Measurements from ENCODE around the gene CRYGS.
"Not testable (repeated sequence)": the region's sequence is repeated elsewhere in the genome, so short reads cannot be mapped to it uniquely, and the experiment has no call there.

The CRYGS gene

GRCh38 chr3:186588632-186589031, 44.5 kb upstream of the CRYGS start:
- TF ChIP-seq CTCF (conservative IDR thresholded peaks at IDR 0.05; ENCODE audit: low read depth) = no peak
- POLR2A ChIA-PET (ENCODE audit: low non-redundant PET) = no interaction called here
- peak; percentile 87 for DNase-seq (ENCODE audit: low spot score)
- no peak overlapping the region for H3K27ac ChIP-seq
- CTCF ChIA-PET = interaction anchor here (0.6 to 1.0 kb wide), 2 partner anchors 15 to 30 kb away, joined by 3 to 7 read pairs; no protein-coding TSS in a partner anchor

GRCh38 chr3:186587183-186587582, 43.0 kb upstream of the CRYGS start:
- DNase-seq (ENCODE audit: low spot score) = no peak
- ChIA-PET CTCF (interaction anchor here (0.6 to 1.4 kb wide), 3 partner anchors 27 to 47 kb away, joined by 3 to 4 read pairs (median 4); no protein-coding TSS in a partner anchor), POLR2A (ENCODE audit: low non-redundant PET) (no interaction called here)
- no peak overlapping the region for H3K27ac ChIP-seq
- no peak for TF ChIP-seq CTCF (conservative IDR thresholded peaks at IDR 0.05; ENCODE audit: low read depth)

- DNase-seq (ENCODE audit: low spot score); POLR2A ChIA-PET (ENCODE audit: low non-redundant PET); H3K27ac ChIP-seq: not testable (repeated sequence)
- CTCF ChIA-PET = interaction anchor here (0.7 to 1.2 kb wide), 2 partner anchors 31 to 355 kb away, joined by 3 to 4 read pairs; no protein-coding TSS in a partner anchor
Measured at GRCh38 chr3:186586245-186586644, 42.1 kb upstream of the CRYGS start.

GRCh38 chr3:186583831-186584230, 39.7 kb upstream of the CRYGS start:
- DNase-seq (ENCODE audit: low spot score) = no peak
- H3K27ac ChIP-seq = no peak overlapping the region
- CTCF ChIA-PET = interaction anchor here (0.6 to 3.2 kb wide), 3 partner anchors 25 to 34 kb away, joined by 3 to 7 read pairs (median 3); no protein-coding TSS in a partner anchor
- POLR2A ChIA-PET (ENCODE audit: low non-redundant PET) = no interaction called here
- no peak for TF ChIP-seq CTCF (conservative IDR thresholded peaks at IDR 0.05; ENCODE audit: low read depth)

GRCh38 chr3:186582541-186582940, 38.4 kb upstream of the CRYGS start:
- no peak overlapping the region for H3K27ac ChIP-seq
- no peak for TF ChIP-seq CTCF (conservative IDR thresholded peaks at IDR 0.05; ENCODE audit: low read depth)
- POLR2A ChIA-PET (ENCODE audit: low non-redundant PET) = no interaction called here
- no peak for DNase-seq (ENCODE audit: low spot score)
- CTCF ChIA-PET = interaction anchor here (3.2 kb wide), 1 partner anchor 32 kb away, joined by 7 read pairs; no protein-coding TSS in a partner anchor

- DNase-seq (ENCODE audit: low spot score) = no peak
- ChIA-PET CTCF (interaction anchor here (0.6 kb wide), 2 partner anchors 9 to 74 kb away, joined by 3 to 5 read pairs; no protein-coding TSS in a partner anchor), POLR2A (ENCODE audit: low non-redundant PET) (no interaction called here)
- H3K27ac ChIP-seq = no peak overlapping the region
- TF ChIP-seq CTCF (conservative IDR thresholded peaks at IDR 0.05; ENCODE audit: low read depth) = no peak
Measured at GRCh38 chr3:186580785-186581184, 36.6 kb upstream of the CRYGS start.

GRCh38 chr3:186577521-186577920, 33.3 kb upstream of the CRYGS start:
- no peak overlapping the region for H3K27ac ChIP-seq
- no peak for TF ChIP-seq CTCF (conservative IDR thresholded peaks at IDR 0.05; ENCODE audit: low read depth)
- DNase-seq (ENCODE audit: low spot score) = no peak
- POLR2A ChIA-PET (ENCODE audit: low non-redundant PET) = no interaction called here
- CTCF ChIA-PET = interaction anchor here (0.7 kb wide), 1 partner anchor 16 kb away, joined by 3 read pairs; no protein-coding TSS in a partner anchor

Measured in RWPE1 (cell line).